HG03135 (cell line): ENCODE results near the gene CDSN.
A peak's percentile ranks its signal among the peaks of the same experiment; 100 is the strongest.
"Not testable (repeated sequence)": the region's sequence is repeated elsewhere in the genome, so short reads cannot be mapped to it uniquely, and the experiment has no call there.

Experiments
- ATAC-seq: cut with Tn5 transposase; IDR thresholded peaks from one replicate; pipeline ENCODE4 v1.9.1; 2021; ENCODE audit warnings: mild to moderate bottlenecking, moderate library complexity; ENCODE audit not compliant: unreplicated experiment

CDSN gene

GRCh38 chr6:31120151-31120915, at the start of gene CDSN:
Gene CDSN (minus strand): TSS chr6:31120446. CDS start chr6:31120419, 27 bp downstream.
- ATAC-seq = no peak

GRCh38 chr6:31169123-31169857, 49.0 kb upstream of the CDSN start:
- no peak for ATAC-seq

- no peak for ATAC-seq
Observed at GRCh38 chr6:31168606-31169005, 48.4 kb upstream of the CDSN start.

GRCh38 chr6:31165986-31166385, 45.7 kb upstream of the CDSN start:
- ATAC-seq = no peak

GRCh38 chr6:31165064-31165832, 45.0 kb upstream of the CDSN start:
- ATAC-seq = peak; percentile 71

GRCh38 chr6:31164475-31165063, 44.3 kb upstream of the CDSN start:
- not testable (repeated sequence) for ATAC-seq

- ATAC-seq = no peak
Observed at GRCh38 chr6:31163922-31164321, 43.7 kb upstream of the CDSN start.

GRCh38 chr6:31162463-31163165, 42.4 kb upstream of the CDSN start:
- ATAC-seq = no peak

GRCh38 chr6:31161216-31162126, 41.2 kb upstream of the CDSN start:
- no peak for ATAC-seq

- peak; percentile 9 for ATAC-seq
Observed at GRCh38 chr6:31158863-31159855, 38.9 kb upstream of the CDSN start.

- peak; percentile 74 for ATAC-seq
Observed at GRCh38 chr6:31158140-31158862, 38.1 kb upstream of the CDSN start, which contains the start of gene TCF19. Gene TCF19 (plus strand): TSS chr6:31158589. CDS start chr6:31159470, 881 bp downstream.

GRCh38 chr6:31157513-31158139, 37.4 kb upstream of the CDSN start, which contains the start of gene CCHCR1:
Gene CCHCR1 (minus strand): TSS chr6:31157802. CDS start chr6:31157600, 202 bp downstream.
- ATAC-seq = no peak

- ATAC-seq = no peak
Observed at GRCh38 chr6:31156641-31157040, 36.4 kb upstream of the CDSN start.

GRCh38 chr6:31154436-31154835, 34.2 kb upstream of the CDSN start:
- ATAC-seq = no peak

- ATAC-seq = no peak
Observed at GRCh38 chr6:31152781-31153180, 32.5 kb upstream of the CDSN start.

GRCh38 chr6:31149827-31150447, 29.7 kb upstream of the CDSN start:
- ATAC-seq = no peak
